Nephron (organoid): ENCODE results near the gene ADCY7.

Experiments
- H3K27ac Mint-ChIP-seq, 3 experiments: 2 replicates each; pipeline ENCODE4 v1.8.0; 2020; ENCODE audit warnings: mixed read lengths in 3 of 3, mild to moderate bottlenecking in 2 of 3, moderate library complexity in 1 of 3
- H3K27me3 Mint-ChIP-seq: 2 replicates; pipeline ENCODE4 v1.8.0; 2021; ENCODE audit warnings: low read depth, mild to moderate bottlenecking, moderate library complexity, mixed read lengths
- H3K36me3 Mint-ChIP-seq: 2 replicates; pipeline ENCODE4 v1.8.0; 2020; ENCODE audit warnings: low read depth, mixed read lengths
- H3K4me1 Mint-ChIP-seq: 2 replicates; pipeline ENCODE4 v1.8.0; 2020; ENCODE audit warnings: mixed read lengths
- H3K4me3 Mint-ChIP-seq, 3 experiments: 2 replicates each; pipeline ENCODE4 v1.8.0; 2020; ENCODE audit warnings: mild to moderate bottlenecking in 3 of 3, mixed read lengths in 3 of 3, moderate library complexity in 2 of 3
- H3K9me3 Mint-ChIP-seq: 2 replicates; pipeline ENCODE4 v1.8.0; 2020; ENCODE audit warnings: mixed read lengths
- CTCF ChIP-seq, 3 experiments: fragments of 200-600 bp; sonication (generic); IDR thresholded peaks; one replicate each; pipeline ENCODE4 v1.5.0; 2021; ENCODE audit warnings: antibody characterized with exemption in 3 of 3; ENCODE audit not compliant: unreplicated experiment in 3 of 3

The ADCY7 gene

GRCh38 chr16:50266337-50267091, at the start of gene ADCY7:
Gene ADCY7 (plus strand): TSS chr16:50266551. CDS start chr16:50288180, 21,629 bp downstream.
- peak within 1 kb of the TSS; percentile 42 to 56 (median 45) for H3K4me3 Mint-ChIP-seq

GRCh38 chr16:50219402-50219975, 46.9 kb upstream of the ADCY7 start:
- no peaks in the 10 kb centered on the region for H3K27me3 Mint-ChIP-seq
- H3K4me3 Mint-ChIP-seq: no peak overlapping the region
- no peaks in the 10 kb centered on the region for H3K9me3 Mint-ChIP-seq
- H3K4me1 Mint-ChIP-seq: no peaks in the 10 kb centered on the region
- TF ChIP-seq CTCF (IDR thresholded peaks at IDR 0.05; ENCODE audit: unreplicated experiment in 3 of 3): no peak
- peaks cover 25% of the 10 kb centered on the region for H3K36me3 Mint-ChIP-seq
- H3K27ac Mint-ChIP-seq: no peak overlapping the region

More at GRCh38 chr16:50266337-50267091, at the start of gene ADCY7:
- peaks cover 20% of the 10 kb centered on the region for H3K4me1 Mint-ChIP-seq
- TF ChIP-seq CTCF (IDR thresholded peaks at IDR 0.05; ENCODE audit: unreplicated experiment in 3 of 3): no peak
- no peaks in the 10 kb centered on the region for H3K9me3 Mint-ChIP-seq
- H3K27ac Mint-ChIP-seq: peak within 1 kb of the TSS; percentile 15 to 88 (median 72)
- no peaks in the 10 kb centered on the region for H3K36me3 Mint-ChIP-seq
- H3K27me3 Mint-ChIP-seq: peaks cover 3% of the 10 kb centered on the region

- Mint-ChIP-seq H3K27me3 (no peaks in the 10 kb centered on the region), H3K9me3 (no peaks in the 10 kb centered on the region), H3K36me3 (peaks cover 32% of the 10 kb centered on the region), H3K4me3 (no peak overlapping the region), H3K4me1 (no peaks in the 10 kb centered on the region), H3K27ac (no peak overlapping the region)
- TF ChIP-seq CTCF (IDR thresholded peaks at IDR 0.05; ENCODE audit: unreplicated experiment in 3 of 3): no peak
Observed at GRCh38 chr16:50224286-50224685, 42.1 kb upstream of the ADCY7 start.

GRCh38 chr16:50227120-50227519, 39.2 kb upstream of the ADCY7 start:
- H3K4me1 Mint-ChIP-seq: no peaks in the 10 kb centered on the region
- H3K9me3 Mint-ChIP-seq: no peaks in the 10 kb centered on the region
- no peaks in the 10 kb centered on the region for H3K27me3 Mint-ChIP-seq
- peaks cover 33% of the 10 kb centered on the region for H3K36me3 Mint-ChIP-seq
- no peak for TF ChIP-seq CTCF (IDR thresholded peaks at IDR 0.05; ENCODE audit: unreplicated experiment in 3 of 3)
- H3K4me3 Mint-ChIP-seq: no peak overlapping the region
- H3K27ac Mint-ChIP-seq: no peak overlapping the region

- Mint-ChIP-seq H3K4me3 (no peak overlapping the region), H3K4me1 (no peaks in the 10 kb centered on the region), H3K27ac (no peak overlapping the region), H3K9me3 (no peaks in the 10 kb centered on the region), H3K27me3 (no peaks in the 10 kb centered on the region), H3K36me3 (peaks cover 33% of the 10 kb centered on the region)
- no peak for TF ChIP-seq CTCF (IDR thresholded peaks at IDR 0.05; ENCODE audit: unreplicated experiment in 3 of 3)
Observed at GRCh38 chr16:50227665-50228064, 38.7 kb upstream of the ADCY7 start.
